Measurements from ENCODE around the gene LRRK2. TPM values are rescaled to one million over a fixed set of nuclear protein-coding genes. Genes with fewer than 3 reads are reported as not detected.
"Not testable (repeated sequence)": the region's sequence is repeated elsewhere in the genome, so short reads cannot be mapped to it uniquely, and the experiment has no call there.

Gene LRRK2
- polyA plus RNA-seq, 4 donors = 27.7 to 32.6 (median 31.3) TPM

GRCh38 chr12:40312982-40313576, 88.3 kb downstream of the LRRK2 start:
- DNase-seq (ENCODE audit: low read depth in 4 of 4, low spot score in 2 of 4) = no peak

DNA sequence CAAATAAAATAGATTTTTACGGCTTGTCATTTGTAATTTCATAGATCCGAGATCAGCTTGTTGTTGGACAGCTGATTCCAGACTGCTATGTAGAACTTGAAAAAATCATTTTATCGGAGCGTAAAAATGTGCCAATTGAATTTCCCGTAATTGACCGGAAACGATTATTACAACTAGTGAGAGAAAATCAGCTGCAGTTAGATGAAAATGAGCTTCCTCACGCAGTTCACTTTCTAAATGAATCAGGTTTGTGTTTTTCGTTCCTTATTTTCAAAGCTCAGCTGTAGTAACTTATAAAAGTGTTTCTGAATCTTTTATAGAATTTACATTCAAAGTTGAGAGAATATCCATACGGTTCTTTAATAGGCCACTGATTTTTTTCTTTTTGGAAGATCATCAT, 89.1 kb downstream of the LRRK2 start:
- DNase-seq (ENCODE audit: low read depth in 4 of 4, low spot score in 2 of 4) = no peak

- DNase-seq (ENCODE audit: low read depth in 4 of 4, low spot score in 2 of 4) = no peak
Measured at GRCh38 chr12:40314927-40315326, 90.1 kb downstream of the LRRK2 start.

DNA sequence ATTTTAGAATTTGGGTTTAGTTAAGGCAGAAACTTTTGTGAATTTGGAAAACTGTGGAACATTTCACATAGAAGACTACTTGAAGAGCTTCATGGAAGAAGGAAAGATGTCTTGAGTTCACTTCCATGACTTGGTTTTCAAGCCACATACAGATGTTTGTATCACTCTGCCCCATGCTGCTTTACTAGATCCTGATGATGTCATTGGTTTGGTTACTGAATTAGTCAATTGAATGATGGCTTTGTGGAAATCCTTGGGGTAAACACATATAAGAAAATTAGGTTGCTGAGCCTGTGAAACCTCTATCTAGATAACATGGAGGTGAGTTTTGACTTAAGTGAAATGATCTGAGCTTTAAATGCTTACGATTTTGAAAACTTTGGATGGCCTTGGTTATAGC, 90.6 kb downstream of the LRRK2 start:
- DNase-seq (ENCODE audit: low read depth in 4 of 4, low spot score in 2 of 4) = no peak

DNA sequence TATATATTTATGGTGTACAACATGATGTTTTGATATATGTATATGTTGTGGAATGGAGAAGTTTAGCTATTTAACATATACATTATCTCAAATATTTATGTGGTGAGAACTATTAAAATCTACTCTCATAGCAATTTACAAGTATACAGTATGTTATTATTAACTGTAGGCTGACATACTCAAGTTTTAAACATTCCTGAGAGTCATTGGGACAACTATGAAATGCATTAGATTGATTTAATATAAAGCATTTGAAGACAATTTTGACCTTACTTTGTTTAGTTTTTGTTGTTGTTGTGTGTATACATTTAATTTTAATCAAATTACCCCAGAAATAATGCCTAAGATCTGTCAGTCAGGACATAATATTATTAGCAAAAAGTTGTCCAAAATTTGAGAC, 99.5 kb downstream of the LRRK2 start:
- DNase-seq (ENCODE audit: low read depth in 4 of 4, low spot score in 2 of 4) = no peak

DNA sequence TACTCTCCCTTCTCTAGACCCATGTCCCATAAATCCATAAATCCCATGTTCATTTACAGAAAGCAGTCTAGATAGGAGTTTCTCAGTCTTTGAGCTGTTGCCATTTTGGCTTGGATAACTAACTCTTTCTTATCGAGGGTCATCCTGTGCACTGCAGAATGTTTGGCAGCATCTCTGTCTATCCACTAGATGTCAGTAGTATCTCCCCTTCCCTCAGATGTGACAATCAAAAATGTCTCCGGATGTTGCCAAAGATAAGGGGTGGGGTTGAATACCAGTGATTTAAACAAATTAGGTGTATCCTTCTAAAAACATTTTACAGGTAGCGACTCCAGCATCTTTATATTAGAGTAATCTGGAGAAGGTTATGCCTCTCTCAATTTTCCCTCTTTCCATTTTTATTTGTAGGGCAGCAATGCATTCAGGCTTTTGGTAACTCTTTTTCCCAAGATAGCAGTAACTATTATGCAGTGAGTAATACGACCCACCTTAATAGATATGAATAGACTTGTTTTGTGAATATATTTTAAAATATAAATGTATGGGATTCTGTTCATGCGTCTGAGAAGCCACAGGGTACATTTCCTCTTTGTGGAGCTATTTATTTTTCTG, 100.7 kb downstream of the LRRK2 start:
- DNase-seq (ENCODE audit: low read depth in 4 of 4, low spot score in 2 of 4) = no peak

GRCh38 chr12:40327535-40327934, 102.7 kb downstream of the LRRK2 start:
- no peak for DNase-seq (ENCODE audit: low read depth in 4 of 4, low spot score in 2 of 4)

DNA sequence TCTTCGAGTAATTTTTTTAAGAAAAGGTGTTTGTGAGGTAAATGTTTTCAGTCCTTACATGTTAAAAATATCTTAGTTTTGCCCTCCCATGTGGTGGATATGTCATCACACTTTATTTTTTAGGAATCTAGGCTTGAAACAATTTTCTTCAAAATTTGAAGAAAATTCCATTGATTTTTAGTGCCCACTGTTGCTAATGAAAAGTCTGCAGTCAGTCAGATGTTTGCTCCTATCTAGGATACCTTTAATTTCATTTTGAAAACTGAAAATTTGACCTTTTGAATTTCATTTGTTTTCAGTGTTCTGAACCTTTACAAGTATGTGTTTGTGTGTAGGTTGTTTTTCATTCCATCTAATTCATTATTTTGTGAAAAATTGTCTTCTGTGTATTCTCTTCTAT, 105.4 kb downstream of the LRRK2 start:
- no peak for DNase-seq (ENCODE audit: low read depth in 4 of 4, low spot score in 2 of 4)

- DNase-seq (ENCODE audit: low read depth in 4 of 4, low spot score in 2 of 4) = no peak
Measured at GRCh38 chr12:40331886-40332285, 107.1 kb downstream of the LRRK2 start.

- no peak for DNase-seq (ENCODE audit: low read depth in 4 of 4, low spot score in 2 of 4)
Measured at GRCh38 chr12:40335991-40336390, 111.2 kb downstream of the LRRK2 start.

DNA sequence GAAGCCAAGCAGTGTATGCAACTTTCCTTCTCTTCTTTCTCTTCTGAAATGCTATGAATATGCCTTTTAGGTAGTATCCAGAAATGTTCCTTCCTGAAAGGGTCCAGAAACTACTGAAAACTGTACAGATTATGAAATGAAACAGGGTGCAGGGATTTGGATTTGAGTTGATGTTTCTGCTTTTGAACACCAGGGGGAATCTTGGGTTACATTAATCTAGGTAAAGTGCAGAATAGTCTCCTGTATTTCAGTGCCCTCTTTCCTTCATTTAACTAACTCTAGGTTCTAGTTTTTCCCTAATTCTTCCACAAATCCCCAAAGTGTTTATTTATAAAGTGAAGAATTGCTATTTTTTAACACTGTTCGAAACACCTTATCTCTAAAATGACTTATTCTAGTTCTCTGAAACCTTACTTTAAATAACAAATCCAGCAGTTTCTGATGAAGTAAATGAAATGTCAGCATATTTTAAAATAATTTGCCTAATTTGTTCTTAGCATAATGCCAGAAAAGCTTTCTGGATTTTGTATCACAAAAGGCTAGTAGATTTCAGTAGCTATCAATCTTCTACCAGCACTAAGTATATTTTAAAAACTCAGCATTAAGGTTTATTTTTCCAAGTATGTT, 111.9 kb downstream of the LRRK2 start:
- DNase-seq (ENCODE audit: low read depth in 4 of 4, low spot score in 2 of 4) = no peak

DNA sequence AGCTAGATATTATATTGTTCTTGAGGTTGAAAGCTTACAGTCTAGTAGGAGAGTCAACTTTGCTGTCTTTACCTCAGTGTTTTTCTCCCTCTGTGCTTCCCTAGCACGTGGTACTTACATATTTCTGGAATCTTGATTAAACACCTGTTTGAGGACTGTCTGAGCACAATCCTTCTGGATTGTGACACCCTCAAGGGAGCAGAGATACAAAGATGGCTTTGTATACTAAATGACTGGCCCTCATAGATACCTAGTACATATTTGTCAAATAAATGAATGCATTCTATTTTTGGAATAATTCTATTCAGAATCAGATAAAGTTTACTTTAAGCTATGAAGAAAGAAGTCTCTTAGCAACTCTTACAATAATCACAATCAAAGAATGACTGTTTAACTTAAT, 113.3 kb downstream of the LRRK2 start:
- no peak for DNase-seq (ENCODE audit: low read depth in 4 of 4, low spot score in 2 of 4)

- no peak for DNase-seq (ENCODE audit: low read depth in 4 of 4, low spot score in 2 of 4)
Measured at GRCh38 chr12:40338621-40339020, 113.8 kb downstream of the LRRK2 start.

DNA sequence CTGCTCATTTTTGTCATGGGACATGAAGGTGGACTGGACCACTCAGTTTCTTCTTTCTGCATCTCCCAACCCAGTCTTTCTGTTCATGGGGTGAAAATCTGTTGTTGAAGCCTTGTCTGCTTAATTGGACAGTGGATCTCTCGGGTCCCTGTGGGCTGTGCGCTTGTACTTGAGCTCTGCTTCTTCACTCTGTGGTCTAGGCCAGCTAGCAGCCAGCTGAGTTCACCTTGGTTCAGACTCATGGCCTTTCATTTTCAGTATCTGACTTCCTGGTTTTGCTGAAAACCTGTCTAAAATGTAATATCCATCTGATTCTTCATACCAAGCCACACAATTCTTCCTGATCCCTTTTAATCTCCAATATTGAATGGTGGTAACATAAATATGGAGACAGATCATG, 117.2 kb downstream of the LRRK2 start:
- DNase-seq (ENCODE audit: low read depth in 4 of 4, low spot score in 2 of 4) = no peak

DNA sequence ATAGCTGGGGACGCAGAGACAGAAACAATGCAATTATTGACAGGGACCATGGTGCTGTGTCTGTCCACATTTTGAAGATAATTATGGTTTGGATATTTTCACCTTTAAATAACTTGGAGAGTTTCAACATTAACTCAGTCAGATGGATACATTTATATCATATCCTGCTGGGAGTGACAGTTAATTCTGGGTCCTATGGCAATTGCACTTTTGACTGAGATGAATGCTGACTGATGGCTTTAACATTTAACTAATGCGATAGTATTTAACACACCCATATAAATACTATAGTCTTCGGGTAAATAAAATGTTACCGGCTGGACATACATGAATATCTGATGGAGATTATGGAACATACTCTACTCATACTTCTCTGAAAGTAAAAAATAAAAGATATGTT, 118.3 kb downstream of the LRRK2 start:
- DNase-seq (ENCODE audit: low read depth in 4 of 4, low spot score in 2 of 4) = no peak

DNA sequence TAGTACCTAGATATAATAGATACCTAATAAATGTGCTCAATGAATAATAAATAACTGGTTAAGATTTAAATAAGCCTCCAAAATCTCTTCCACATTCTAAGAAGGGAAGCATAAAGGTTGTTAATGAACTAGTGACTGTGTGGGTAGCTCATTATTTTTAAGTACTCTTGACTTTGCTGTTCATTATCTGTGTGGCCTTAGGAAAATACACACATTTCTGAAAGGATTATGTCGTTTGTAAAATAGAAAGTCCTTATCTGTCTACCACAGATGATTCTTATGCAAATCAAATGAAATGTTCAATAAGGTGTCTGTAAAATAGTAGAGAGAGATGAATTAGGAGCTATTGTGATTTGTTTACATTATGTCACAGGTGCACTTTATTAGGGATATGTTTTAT, 119.5 kb downstream of the LRRK2 start:
- DNase-seq (ENCODE audit: low read depth in 4 of 4, low spot score in 2 of 4) = no peak

DNA sequence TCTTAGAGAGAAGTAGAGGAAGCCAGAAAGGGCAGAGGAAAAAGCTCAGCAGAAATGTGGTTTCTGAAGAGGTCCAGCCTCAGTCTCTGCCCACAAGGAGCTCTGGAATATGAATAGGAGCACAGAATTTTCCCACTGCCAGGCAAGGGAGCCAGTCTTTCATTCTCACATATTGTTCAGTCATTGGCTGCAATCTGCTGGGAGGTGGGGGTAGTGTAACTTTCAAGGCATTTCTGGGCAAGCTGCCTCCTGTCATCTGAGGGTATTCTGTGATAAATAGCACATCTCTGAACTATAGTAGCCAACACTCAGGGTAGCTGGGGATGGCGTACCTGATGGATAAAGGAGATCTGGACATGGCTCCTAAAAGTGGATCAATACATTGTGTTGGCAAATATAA, 127.2 kb downstream of the LRRK2 start:
- no peak for DNase-seq (ENCODE audit: low read depth in 4 of 4, low spot score in 2 of 4)

GRCh38 chr12:40375076-40375475, 150.3 kb downstream of the LRRK2 start:
- DNase-seq (ENCODE audit: low read depth in 4 of 4, low spot score in 2 of 4) = no peak

DNA sequence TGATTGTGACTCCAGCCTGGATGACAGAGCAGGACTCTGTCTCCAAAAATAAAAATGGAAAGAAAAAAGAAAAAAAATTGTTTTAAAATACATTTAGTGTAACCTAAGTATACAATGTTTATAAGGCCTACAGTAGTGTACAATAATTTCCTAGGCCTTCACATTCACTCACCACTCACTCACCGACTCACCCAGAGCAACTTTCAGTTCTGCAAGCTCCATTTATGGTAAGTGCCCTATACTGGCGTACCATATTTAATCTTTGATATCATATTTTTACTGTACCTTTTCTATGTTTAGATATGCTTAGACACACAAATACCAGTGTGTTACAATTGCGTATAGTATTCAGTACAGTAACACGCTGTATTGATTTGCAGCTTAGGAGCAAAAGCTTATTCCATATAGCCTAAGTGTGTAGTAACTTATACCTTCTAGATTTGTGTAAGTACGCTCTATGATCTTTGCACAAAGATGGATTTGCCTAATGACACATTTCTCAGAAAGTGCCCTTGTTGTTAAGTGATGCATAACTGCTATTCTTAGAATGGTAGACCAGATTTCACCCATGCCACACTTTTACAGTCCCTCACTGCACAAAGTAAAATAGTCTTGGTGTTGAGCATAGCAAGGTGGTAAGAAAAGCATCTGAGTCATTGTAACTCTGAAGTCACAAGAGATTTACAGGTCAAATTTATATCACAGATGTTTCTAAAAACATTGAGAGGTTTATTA, 151.9 kb downstream of the LRRK2 start:
- no peak for DNase-seq (ENCODE audit: low read depth in 4 of 4, low spot score in 2 of 4)

- no peak for DNase-seq (ENCODE audit: low read depth in 4 of 4, low spot score in 2 of 4)
Measured at GRCh38 chr12:40378691-40379090, 153.9 kb downstream of the LRRK2 start.

DNA sequence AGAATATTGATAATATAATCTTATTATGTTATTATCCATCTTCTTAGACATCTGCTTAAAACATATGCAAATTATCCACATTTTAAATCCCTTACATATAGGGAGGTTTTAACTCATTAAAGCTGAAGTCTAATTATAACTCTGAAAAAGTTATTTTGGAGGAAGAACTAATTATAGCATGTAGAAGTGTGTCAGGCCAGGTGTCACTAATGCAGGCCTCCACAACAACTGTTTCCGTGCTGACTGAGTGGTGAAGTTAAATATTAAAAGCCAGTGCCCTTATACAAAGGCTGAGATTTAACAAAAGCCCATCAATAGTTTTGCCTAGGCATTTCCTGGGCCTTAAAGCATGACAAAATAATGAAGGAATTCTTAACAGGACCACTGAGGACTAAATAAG, 157.4 kb downstream of the LRRK2 start:
- no peak for DNase-seq (ENCODE audit: low read depth in 4 of 4, low spot score in 2 of 4)

DNA sequence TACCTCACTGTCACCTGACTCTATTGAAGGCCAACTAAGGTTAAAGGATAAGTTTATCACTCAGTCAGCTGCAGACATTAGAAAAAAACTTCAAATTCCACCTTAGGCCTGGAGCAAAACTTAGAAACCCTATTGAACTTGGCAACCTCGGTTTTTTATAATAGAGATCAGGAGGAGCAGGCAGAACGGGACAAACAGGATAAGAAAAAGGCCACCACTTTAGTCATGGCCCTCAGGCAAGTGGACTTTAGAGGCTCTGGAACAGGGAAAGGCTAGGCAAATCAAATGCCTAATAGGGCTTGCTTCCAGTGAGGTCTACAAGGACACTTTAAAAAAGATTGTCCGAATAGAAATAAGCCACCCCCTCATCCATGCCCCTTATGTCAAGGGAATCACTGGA, 162.5 kb downstream of the LRRK2 start:
- DNase-seq (ENCODE audit: low read depth in 4 of 4, low spot score in 2 of 4) = not testable (repeated sequence)
